ENCODE measurements around the gene ZKSCAN3.
"Not testable (repeated sequence)": the region's sequence is repeated elsewhere in the genome, so short reads cannot be mapped to it uniquely, and the experiment has no call there.

ZKSCAN3 gene

DNA sequence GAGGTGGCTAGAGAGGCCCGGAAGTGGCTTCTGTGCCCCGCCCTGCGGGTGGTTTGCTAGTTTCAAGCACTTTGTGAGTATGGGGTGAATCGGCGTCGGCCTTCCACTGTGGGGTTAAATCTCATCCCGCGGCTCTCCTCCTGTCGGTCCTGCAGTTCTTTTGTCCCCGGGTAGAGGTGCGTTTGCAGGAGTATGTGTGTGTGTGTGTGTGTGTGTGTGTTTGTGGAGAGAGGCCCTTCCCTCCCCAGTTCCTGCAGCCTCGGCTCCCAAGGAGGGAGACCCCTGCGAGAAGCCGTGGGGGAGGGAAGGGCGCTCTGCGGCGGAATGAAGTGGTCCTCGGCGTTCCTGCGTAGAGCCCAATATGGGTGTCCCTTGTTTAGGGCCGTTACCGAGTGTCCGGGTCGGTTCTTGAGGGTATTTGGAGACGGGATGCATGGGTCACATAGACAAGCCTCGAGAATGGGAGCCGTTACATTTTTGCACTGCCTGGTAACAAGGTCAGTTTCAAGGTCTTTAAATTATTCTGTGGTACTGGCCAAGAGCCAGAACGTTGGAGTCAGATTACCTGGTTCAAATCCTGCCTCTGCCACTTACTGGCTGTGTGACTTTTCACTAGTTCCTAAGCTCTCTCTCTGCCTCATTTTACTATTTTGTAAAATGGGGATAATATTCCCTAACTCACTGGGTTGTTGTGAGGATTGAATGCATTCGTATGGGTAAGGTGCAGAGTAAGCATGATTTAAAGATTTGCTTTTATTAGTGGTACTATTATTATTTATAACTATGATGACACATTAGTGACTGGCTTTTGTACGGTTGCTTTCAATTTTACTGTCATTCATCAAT, at the start of gene ZKSCAN3:
Gene ZKSCAN3, plus strand, starts transcription at position 56 of the 846 bp plus-strand sequence. CDS start 9,640 bp downstream, outside the sequence.
- peaks cover 9 to 35% of the 10 kb centered on the region in 2 donors for H3K4me1 Mint-ChIP-seq
- peaks cover 0 to 2% of the 10 kb centered on the region in 2 donors for H3K9me3 Mint-ChIP-seq
- ATAC-seq (replicated peaks) (peak; percentile 100), DNase-seq (peak; percentile 76)
- peak within 1 kb of the TSS; percentile 97 for H3K27ac Mint-ChIP-seq
- peaks cover 0 to 5% of the 10 kb centered on the region in 2 donors for H3K27me3 Mint-ChIP-seq
- H3K4me3 Mint-ChIP-seq, result peak within 1 kb of the TSS; percentile 95 to 99
- H3K36me3 Mint-ChIP-seq, result peaks cover 2 to 8% of the 10 kb centered on the region in 2 donors

DNA sequence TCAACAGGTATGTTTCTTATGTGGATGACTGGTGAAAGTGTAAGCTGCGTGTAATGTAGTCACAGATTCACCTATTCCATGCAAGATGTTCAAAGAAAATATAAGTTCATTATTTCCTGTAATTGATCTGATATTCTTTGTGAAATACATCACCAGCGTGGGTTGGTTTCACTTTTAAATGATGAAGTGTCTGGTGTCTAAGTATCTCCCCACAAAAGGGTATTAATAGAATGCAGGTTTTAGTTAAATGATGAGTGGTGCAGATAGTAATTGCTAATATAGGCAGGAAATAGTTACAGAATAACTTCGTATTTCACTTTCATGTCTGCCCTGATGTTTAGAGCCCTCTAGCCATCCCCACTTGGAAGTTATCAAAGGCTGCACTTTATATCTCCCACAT, 46.2 kb upstream of the ZKSCAN3 start:
- ATAC-seq (replicated peaks) (peak in 1 of 2 donors; percentile 46), DNase-seq (no peak)
- Mint-ChIP-seq H3K36me3 (peaks cover 16 to 17% of the 10 kb centered on the region in 2 donors), H3K4me3 (no peak overlapping the region), H3K27ac (no peak overlapping the region), H3K27me3 (no peaks in the 10 kb centered on the region), H3K4me1 (peaks cover 3 to 14% of the 10 kb centered on the region in 2 donors), H3K9me3 (peaks cover 4 to 9% of the 10 kb centered on the region in 2 donors)

DNA sequence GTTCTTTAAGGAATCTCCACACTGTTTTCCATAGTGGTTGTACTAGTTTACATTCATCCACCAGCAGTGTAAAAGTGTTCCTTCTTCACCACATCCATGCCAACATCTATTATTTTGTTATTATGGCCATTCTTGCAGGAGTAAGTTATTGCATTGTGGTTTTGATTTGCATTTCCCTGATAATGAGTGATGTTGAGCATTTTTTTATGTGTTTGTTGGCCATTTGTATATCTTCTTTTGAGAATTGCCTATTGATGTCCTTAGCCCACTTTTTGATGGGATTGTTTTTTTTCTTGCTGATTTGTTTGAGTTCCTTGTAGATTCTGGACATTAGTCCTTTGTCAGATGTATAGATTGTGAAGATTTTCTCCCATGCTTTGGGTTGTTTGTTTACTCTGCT, 43.4 kb upstream of the ZKSCAN3 start:
- Mint-ChIP-seq H3K4me1 (peaks cover 3 to 14% of the 10 kb centered on the region in 2 donors), H3K9me3 (peaks cover 4 to 11% of the 10 kb centered on the region in 2 donors), H3K36me3 (peaks cover 20 to 21% of the 10 kb centered on the region in 2 donors)
- not testable (repeated sequence) for H3K27ac Mint-ChIP-seq; DNase-seq; H3K27me3 Mint-ChIP-seq; ATAC-seq (replicated peaks); H3K4me3 Mint-ChIP-seq

DNA sequence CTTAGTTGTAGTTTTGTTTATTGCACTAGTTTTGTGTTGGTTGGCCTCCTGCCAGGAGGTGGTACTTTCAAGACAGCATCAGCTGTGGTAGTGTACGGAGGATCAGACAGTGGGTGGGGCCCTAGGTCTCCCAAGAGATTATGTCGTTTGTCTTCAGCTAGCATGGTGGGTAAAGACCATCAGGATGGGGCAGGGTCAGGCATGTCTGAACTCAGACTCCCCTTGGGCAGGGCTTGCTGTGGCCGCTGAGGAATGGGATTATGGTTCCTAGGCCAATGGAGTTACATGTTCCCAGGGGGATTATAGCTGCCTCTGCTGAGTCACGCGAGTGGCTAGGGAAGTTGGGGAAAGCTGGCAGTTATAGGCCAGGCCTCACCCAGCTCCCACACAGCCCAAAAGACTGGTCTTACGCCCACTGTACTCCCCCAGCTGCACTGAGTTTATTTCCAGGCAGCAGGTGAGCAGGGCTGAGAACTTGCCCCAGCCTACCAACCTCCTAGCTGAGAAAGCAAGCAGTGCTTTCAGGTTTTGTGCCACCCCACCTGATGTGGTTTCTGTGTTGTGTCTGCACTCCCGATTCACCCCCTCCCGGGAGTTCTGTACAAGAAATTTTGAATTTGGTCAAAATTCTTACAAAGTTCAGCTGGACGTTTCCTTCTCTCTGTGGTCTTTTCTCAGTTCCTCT, 38.5 kb upstream of the ZKSCAN3 start:
- Mint-ChIP-seq H3K4me3 (no peak overlapping the region), H3K4me1 (peaks cover 0 to 2% of the 10 kb centered on the region in 2 donors), H3K9me3 (peaks cover 4 to 8% of the 10 kb centered on the region in 2 donors), H3K27me3 (peaks cover 5 to 14% of the 10 kb centered on the region in 2 donors), H3K36me3 (peaks cover 23 to 26% of the 10 kb centered on the region in 2 donors), H3K27ac (no peak overlapping the region)
- ATAC-seq (replicated peaks) (no peak), DNase-seq (no peak)

DNA sequence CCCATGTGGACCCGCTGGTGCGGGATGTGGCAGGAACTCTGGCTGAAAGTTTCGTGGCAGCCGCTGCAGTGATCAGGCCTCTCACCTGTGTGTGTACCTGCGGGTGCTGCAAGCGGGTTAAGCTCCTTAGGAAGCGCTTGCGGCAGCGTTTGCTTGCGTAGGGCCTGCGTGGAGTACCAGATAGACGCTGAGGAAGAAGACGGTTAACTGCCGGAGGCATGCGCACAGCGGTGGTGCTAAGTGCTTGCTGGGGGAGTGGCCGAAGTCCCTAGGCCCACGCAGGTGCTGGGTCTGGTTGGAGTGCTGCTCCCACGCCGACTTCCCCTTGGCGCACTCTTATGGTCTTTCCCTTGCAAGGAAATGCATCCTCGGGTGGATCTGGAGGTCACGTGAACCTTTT, 36.8 kb upstream of the ZKSCAN3 start:
- Mint-ChIP-seq H3K4me3 (no peak overlapping the region), H3K4me1 (peaks cover 0 to 2% of the 10 kb centered on the region in 2 donors), H3K27me3 (peaks cover 5 to 14% of the 10 kb centered on the region in 2 donors), H3K27ac (no peak overlapping the region), H3K9me3 (peaks cover 0 to 2% of the 10 kb centered on the region in 2 donors), H3K36me3 (peaks cover 18 to 23% of the 10 kb centered on the region in 2 donors)
- ATAC-seq (replicated peaks), result no peak
- DNase-seq, result no peak

DNA sequence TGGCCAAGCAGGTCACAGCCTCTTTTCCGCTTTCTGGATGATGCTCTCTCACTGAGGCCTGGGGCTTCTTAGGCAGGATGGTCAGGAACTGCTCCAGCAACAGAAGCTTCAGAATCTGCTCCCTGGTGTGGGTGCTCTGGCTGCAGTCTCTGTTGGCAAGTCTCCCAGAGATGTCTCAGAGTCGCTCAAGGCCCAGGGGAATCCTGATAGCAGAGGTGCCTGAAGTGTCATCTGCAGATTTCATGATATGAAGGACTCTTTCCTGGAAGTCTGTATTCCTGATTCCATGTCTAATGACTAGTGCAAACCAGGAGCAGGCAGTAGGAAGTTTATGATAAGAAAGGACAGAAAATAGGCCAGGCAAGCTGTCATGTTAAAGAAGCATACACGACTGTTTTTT, 34.1 kb upstream of the ZKSCAN3 start:
- ATAC-seq (replicated peaks), result no peak
- no peak overlapping the region for H3K27ac Mint-ChIP-seq
- H3K36me3 Mint-ChIP-seq, result peaks cover 15 to 19% of the 10 kb centered on the region in 2 donors
- no peak for DNase-seq
- H3K9me3 Mint-ChIP-seq, result peaks cover 0 to 2% of the 10 kb centered on the region in 2 donors
- H3K4me3 Mint-ChIP-seq, result no peak overlapping the region
- peaks cover 0 to 2% of the 10 kb centered on the region in 2 donors for H3K4me1 Mint-ChIP-seq
- H3K27me3 Mint-ChIP-seq, result peaks cover 5 to 14% of the 10 kb centered on the region in 2 donors

DNA sequence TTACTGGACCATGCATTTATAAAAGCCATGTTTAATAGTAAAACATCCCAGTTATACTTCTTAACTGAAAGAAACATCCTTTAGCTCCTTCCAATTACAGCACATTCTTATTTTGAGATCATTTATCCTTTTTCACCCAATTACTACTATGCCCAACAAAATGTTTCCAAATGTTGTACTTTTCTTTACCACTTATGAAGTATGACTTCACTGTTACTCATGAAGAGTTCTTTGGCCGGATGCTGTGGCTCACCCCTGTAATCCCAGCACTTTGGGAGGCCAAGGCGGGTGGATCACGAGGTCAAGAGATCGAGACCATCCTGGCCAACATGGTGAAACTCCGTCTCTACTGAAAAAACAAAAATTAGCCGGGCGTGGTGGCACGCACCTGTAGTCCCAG, 31.9 kb upstream of the ZKSCAN3 start:
- H3K9me3 Mint-ChIP-seq; H3K36me3 Mint-ChIP-seq; ATAC-seq (replicated peaks); H3K4me3 Mint-ChIP-seq; H3K27me3 Mint-ChIP-seq; H3K4me1 Mint-ChIP-seq; DNase-seq: not testable (repeated sequence)
- H3K27ac Mint-ChIP-seq, result peak overlapping the region; percentile 47

DNA sequence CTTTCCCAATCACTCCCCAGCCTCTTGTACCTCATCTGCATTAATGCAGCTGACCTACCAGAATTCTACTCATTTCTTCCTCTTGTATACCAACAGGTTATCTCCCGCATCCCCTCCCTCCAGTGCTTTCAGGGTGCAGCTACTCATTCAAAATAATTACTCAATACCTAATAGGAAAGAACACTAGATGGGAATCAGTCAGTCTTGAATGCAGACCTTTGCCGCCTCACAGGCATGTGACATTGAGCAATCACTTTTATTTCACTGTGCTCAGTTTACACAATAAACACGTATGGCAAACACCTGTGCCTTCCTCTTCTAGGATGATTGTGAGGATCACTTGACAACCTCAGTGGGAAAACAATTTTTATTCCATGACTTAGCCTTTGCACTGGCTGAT, 27.1 kb upstream of the ZKSCAN3 start:
- Mint-ChIP-seq H3K27ac (no peak overlapping the region), H3K4me3 (no peak overlapping the region), H3K4me1 (no peaks in the 10 kb centered on the region), H3K27me3 (peaks cover 0 to 10% of the 10 kb centered on the region in 2 donors), H3K9me3 (peaks cover 26 to 29% of the 10 kb centered on the region in 2 donors), H3K36me3 (peaks cover 35 to 43% of the 10 kb centered on the region in 2 donors)
- no peak for ATAC-seq (replicated peaks)
- DNase-seq, result no peak

DNA sequence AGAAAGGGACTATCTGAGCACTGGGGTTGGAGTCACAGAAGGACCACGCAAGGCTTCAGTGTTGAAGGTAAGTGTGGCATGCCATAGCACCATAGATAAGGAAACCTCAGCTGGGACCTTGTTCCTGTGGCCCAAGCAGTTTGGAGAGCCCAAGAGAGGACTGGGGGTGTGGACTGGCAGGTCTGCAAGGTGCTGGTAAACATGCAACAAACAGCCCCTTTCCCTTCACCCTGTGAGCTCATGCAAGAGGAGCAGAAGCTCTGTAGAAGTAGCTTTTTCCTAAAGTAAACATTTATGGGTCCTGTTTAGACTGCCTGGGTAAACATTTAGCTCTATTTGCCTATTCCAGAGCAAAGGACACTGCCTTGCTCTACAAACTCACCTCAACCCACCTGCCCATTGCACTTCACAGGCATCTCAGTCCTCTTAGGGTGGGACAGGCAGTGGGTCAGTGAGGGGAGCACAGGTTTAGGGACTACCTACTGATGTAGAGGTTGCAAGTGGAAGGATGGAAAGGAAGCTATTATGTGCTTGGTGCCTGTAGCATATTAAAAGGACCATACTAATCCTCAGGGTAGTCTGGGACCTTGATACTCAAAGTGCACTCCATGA, 25.8 kb upstream of the ZKSCAN3 start:
- H3K4me3 Mint-ChIP-seq, result no peak overlapping the region
- peaks cover 31 to 35% of the 10 kb centered on the region in 2 donors for H3K9me3 Mint-ChIP-seq
- H3K27ac Mint-ChIP-seq, result no peak overlapping the region
- peaks cover 0 to 10% of the 10 kb centered on the region in 2 donors for H3K27me3 Mint-ChIP-seq
- no peak for ATAC-seq (replicated peaks)
- no peak for DNase-seq
- H3K4me1 Mint-ChIP-seq, result no peaks in the 10 kb centered on the region
- peaks cover 40 to 48% of the 10 kb centered on the region in 2 donors for H3K36me3 Mint-ChIP-seq

DNA sequence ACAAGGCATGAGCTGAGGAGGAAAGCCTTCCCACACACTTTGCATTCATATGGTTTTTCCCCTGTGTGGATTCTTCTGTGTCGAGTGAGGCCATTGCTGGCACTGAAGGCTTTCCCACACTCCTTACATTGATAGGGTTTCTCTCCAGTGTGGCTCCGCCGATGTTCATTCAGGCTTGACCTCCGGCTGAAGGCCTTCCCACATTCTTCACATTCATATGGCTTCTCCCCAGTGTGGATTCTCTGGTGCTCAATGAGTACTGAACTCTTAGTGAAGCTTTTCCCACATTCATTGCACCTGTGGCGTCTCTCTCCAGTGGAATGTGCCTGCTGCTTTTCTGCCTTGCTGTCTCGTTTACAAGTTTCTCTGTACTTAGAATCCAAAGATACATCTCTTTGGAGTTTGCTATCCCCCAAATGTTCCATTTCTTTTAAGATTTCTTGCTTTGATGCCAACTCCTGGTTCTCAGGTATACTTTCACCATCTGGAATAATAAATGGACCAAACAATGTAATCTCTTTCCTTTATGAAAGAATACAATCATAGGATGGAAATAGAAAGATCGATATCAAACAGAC, 23.3 kb upstream of the ZKSCAN3 start:
- DNase-seq (no peak), ATAC-seq (replicated peaks) (no peak)
- peaks cover 46 to 49% of the 10 kb centered on the region in 2 donors for H3K36me3 Mint-ChIP-seq
- peaks cover 35 to 36% of the 10 kb centered on the region in 2 donors for H3K9me3 Mint-ChIP-seq
- H3K27me3 Mint-ChIP-seq, result peaks cover 0 to 10% of the 10 kb centered on the region in 2 donors
- H3K27ac Mint-ChIP-seq, result no peak overlapping the region
- H3K4me3 Mint-ChIP-seq, result no peak overlapping the region
- H3K4me1 Mint-ChIP-seq, result no peaks in the 10 kb centered on the region

DNA sequence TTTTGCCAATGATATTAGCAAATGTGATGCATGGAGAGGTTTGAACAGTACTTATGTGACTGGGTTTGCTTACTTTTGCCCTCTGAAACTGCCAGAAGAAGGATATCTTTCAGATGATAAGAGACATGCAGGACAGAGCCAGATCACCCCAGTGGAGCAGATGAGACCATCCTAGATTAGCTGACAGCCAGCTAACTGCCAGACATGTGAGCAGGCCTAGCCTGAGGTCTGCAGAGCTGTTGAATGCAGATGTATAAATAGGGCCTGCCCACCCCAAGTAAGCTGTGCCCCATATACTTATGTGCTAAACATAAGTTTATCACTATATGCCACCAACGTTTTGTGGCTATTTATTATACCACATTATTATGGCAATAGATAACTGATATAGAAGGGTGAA, 19.7 kb upstream of the ZKSCAN3 start:
- H3K9me3 Mint-ChIP-seq, result peaks cover 22 to 30% of the 10 kb centered on the region in 2 donors
- no peak overlapping the region for H3K4me3 Mint-ChIP-seq
- DNase-seq, result no peak
- ATAC-seq (replicated peaks), result no peak
- H3K27me3 Mint-ChIP-seq, result no peaks in the 10 kb centered on the region
- H3K27ac Mint-ChIP-seq, result no peak overlapping the region
- peaks cover 10 to 15% of the 10 kb centered on the region in 2 donors for H3K4me1 Mint-ChIP-seq
- H3K36me3 Mint-ChIP-seq, result peaks cover 29 to 30% of the 10 kb centered on the region in 2 donors

DNA sequence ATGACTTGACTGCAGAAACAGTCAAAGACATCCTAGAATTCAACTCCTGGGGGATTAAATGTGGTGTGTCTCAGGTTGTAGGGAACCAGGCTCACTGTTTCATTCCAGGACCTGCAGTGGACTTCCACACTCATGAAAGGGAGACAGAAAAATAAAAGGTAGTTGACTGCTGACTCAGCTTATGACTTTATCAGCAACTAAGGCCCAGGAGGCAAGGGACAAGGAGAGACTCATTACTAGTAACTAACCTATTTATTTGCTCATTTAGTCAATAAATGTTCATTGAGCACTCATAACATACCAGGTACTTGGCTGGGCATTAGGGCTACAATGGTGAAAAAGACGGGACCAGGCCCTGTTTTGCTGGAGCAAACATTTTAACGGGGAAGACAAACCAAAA, 16.7 kb upstream of the ZKSCAN3 start:
- Mint-ChIP-seq H3K4me1 (peaks cover 10 to 17% of the 10 kb centered on the region in 2 donors), H3K27ac (peak overlapping the region; percentile 4), H3K9me3 (peaks cover 6 to 11% of the 10 kb centered on the region in 2 donors), H3K36me3 (peaks cover 7 to 8% of the 10 kb centered on the region in 2 donors), H3K4me3 (no peak overlapping the region), H3K27me3 (no peaks in the 10 kb centered on the region)
- no peak for DNase-seq
- ATAC-seq (replicated peaks), result no peak

DNA sequence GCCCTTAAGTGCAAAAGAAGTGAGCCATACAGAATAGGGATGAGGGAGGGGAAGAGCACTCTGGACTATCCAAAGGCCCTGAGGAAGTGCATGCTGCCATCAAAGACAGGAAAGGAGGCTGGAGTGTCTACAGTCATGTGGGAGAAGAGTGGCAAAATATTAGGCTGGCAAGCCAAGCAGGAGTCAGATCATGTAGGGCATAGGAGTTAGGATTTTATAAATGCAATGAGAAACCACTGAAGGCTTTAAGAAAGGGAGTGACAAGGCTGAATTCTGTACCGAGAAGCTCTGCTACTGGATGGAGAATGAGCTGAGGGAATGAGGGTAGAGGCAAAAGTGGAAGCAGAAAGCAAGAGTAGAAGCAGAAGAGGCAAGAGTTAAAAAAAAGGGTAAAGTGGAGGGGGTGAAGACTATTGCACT, 16.1 kb upstream of the ZKSCAN3 start:
- Mint-ChIP-seq H3K36me3 (peaks cover 7 to 8% of the 10 kb centered on the region in 2 donors), H3K27me3 (no peaks in the 10 kb centered on the region), H3K9me3 (peaks cover 6 to 11% of the 10 kb centered on the region in 2 donors), H3K4me1 (peaks cover 10 to 17% of the 10 kb centered on the region in 2 donors), H3K27ac (no peak overlapping the region), H3K4me3 (no peak overlapping the region)
- DNase-seq (no peak), ATAC-seq (replicated peaks) (no peak)
